Stimulated activated CD8-positive, alpha-beta memory T cell treated with anti-CD3 and anti-CD28 coated beads, Interleukin-4, amount 100 ng/mL, for 48 hours (primary cell): ENCODE results near the gene USP16.

Experiments
- DNase-seq: peaks from one replicate; pipeline ENCODE4 v3.0.0-alpha.2; 2020

USP16 gene

GRCh38 chr21:29085106-29085752, 60.8 kb downstream of the USP16 start:
- DNase-seq, result no peak

- DNase-seq, result no peak
These were observed 66.6 kb downstream of the USP16 start for GRCh38 chr21:29091033-29091432.

- DNase-seq, result no peak
These were observed 67.9 kb downstream of the USP16 start for GRCh38 chr21:29092102-29092959.

- DNase-seq, result no peak
These were observed 71.9 kb downstream of the USP16 start for GRCh38 chr21:29096218-29097015.

- DNase-seq, result no peak
These were observed 73.7 kb downstream of the USP16 start for GRCh38 chr21:29098156-29098555.

GRCh38 chr21:29102791-29103257, 78.4 kb downstream of the USP16 start:
- no peak for DNase-seq
